GM18517 (cell line): ENCODE measurements around the gene LYVE1.
"Not testable (repeated sequence)": the region's sequence is repeated elsewhere in the genome, so short reads cannot be mapped to it uniquely, and the experiment has no call there.

Experiments used
- ATAC-seq: cut with Tn5 transposase; IDR thresholded peaks from one replicate; pipeline ENCODE4 v1.9.1; 2021; ENCODE audit warnings: mild to moderate bottlenecking, moderate library complexity; ENCODE audit not compliant: unreplicated experiment

LYVE1 gene

GRCh38 chr11:10568486-10568941 is at the start of gene LYVE1:
LYVE1 (minus strand) TSS chr11:10568665; CDS start chr11:10568532, 133 bp downstream.
- no peak for ATAC-seq

- no peak for ATAC-seq
These were observed 49.1 kb upstream of the LYVE1 start for GRCh38 chr11:10617551-10617950.

- ATAC-seq, result no peak
These were observed 43.8 kb upstream of the LYVE1 start for GRCh38 chr11:10611979-10612862.

- ATAC-seq, result no peak
These were observed 41.2 kb upstream of the LYVE1 start for GRCh38 chr11:10609636-10610035.

GRCh38 chr11:10608584-10608983 is 40.1 kb upstream of the LYVE1 start:
- no peak for ATAC-seq

- ATAC-seq, result no peak
These were observed 39.1 kb upstream of the LYVE1 start for GRCh38 chr11:10607462-10608132.

- no peak for ATAC-seq
These were observed 38.2 kb upstream of the LYVE1 start for GRCh38 chr11:10606536-10607208.

GRCh38 chr11:10605941-10606381 is 37.5 kb upstream of the LYVE1 start:
- no peak for ATAC-seq

GRCh38 chr11:10604798-10605197 is 36.3 kb upstream of the LYVE1 start:
- ATAC-seq, result no peak

GRCh38 chr11:10604340-10604748 is 35.9 kb upstream of the LYVE1 start:
- ATAC-seq, result no peak

GRCh38 chr11:10603721-10604297 is 35.3 kb upstream of the LYVE1 start:
- no peak for ATAC-seq

GRCh38 chr11:10602945-10603344 is 34.5 kb upstream of the LYVE1 start:
- no peak for ATAC-seq

- ATAC-seq, result no peak
These were observed 33.9 kb upstream of the LYVE1 start for GRCh38 chr11:10602366-10602765.

GRCh38 chr11:10601837-10602236 is 33.4 kb upstream of the LYVE1 start:
- ATAC-seq, result no peak

- ATAC-seq, result no peak
These were observed 32.2 kb upstream of the LYVE1 start for GRCh38 chr11:10600570-10601248.

GRCh38 chr11:10599388-10600175 is 31.1 kb upstream of the LYVE1 start:
- no peak for ATAC-seq

- ATAC-seq, result no peak
These were observed 30.4 kb upstream of the LYVE1 start for GRCh38 chr11:10598816-10599215.

- no peak for ATAC-seq
These were observed 29.4 kb upstream of the LYVE1 start for GRCh38 chr11:10597877-10598351.

- not testable (repeated sequence) for ATAC-seq
These were observed 27.4 kb upstream of the LYVE1 start for GRCh38 chr11:10595840-10596239.

- ATAC-seq, result no peak
These were observed 25.9 kb upstream of the LYVE1 start for GRCh38 chr11:10594407-10594806.
